Cardiac fibroblast (primary cell): ENCODE measurements around the gene FUBP1.
"Not testable (repeated sequence)": the region's sequence is repeated elsewhere in the genome, so short reads cannot be mapped to it uniquely, and the experiment has no call there.

Experiments
- DNase-seq, 2 donors: peaks; one replicate each; pipeline versions ENCODE4 v3.0.0 to v3.0.0-alpha.2; 2010; ENCODE audit warnings: low read depth in 2 of 2
- H3K4me3 ChIP-seq, 2 donors: replicated peaks in 1 of 2; 1 replicate in 1 of 2; 2 replicates in 1 of 2; pipeline ENCODE4 v1.5.1; 2011; ENCODE audit warnings: low read depth in 2 of 2, low read length in 2 of 2, mild to moderate bottlenecking in 2 of 2, moderate library complexity in 1 of 2
- CTCF ChIP-seq: IDR thresholded peaks from one replicate; pipeline ENCODE4 v1.5.1; 2011; ENCODE audit warnings: low read depth, mild to moderate bottlenecking, low read length, inconsistent platforms

The FUBP1 gene

GRCh38 chr1:77929806-77930205, 49.1 kb downstream of the FUBP1 start:
- no peak overlapping the region for H3K4me3 ChIP-seq
- DNase-seq = no peak
- no peak for TF ChIP-seq CTCF

- DNase-seq = no peak
- no peak overlapping the region for H3K4me3 ChIP-seq
- TF ChIP-seq CTCF = no peak
Measured at GRCh38 chr1:77927414-77927813, 51.5 kb downstream of the FUBP1 start.

GRCh38 chr1:77926561-77927357, 52.1 kb downstream of the FUBP1 start:
- no peak for TF ChIP-seq CTCF
- DNase-seq = peak in 1 of 2 donors; percentile 37
- H3K4me3 ChIP-seq = peak overlapping the region in 1 of 2 donors; percentile 2

- DNase-seq = peak in 1 of 2 donors; percentile 36
- TF ChIP-seq CTCF = no peak
- H3K4me3 ChIP-seq = no peak overlapping the region
Measured at GRCh38 chr1:77925956-77926355, 52.9 kb downstream of the FUBP1 start.

- no peak overlapping the region for H3K4me3 ChIP-seq
- DNase-seq = peak in 1 of 2 donors; percentile 68
- no peak for TF ChIP-seq CTCF
Measured at GRCh38 chr1:77925518-77925917, 53.4 kb downstream of the FUBP1 start.

- DNase-seq, H3K4me3 ChIP-seq: not testable (repeated sequence)
Measured at GRCh38 chr1:77918918-77919317, 60.0 kb downstream of the FUBP1 start.

GRCh38 chr1:77910116-77910515, 68.8 kb downstream of the FUBP1 start:
- DNase-seq = no peak
- no peak overlapping the region for H3K4me3 ChIP-seq
- no peak for TF ChIP-seq CTCF
